ENCODE measurements around the gene USP47.

The USP47 gene

GRCh38 chr11:11942668-11943067 is 100.9 kb downstream of the USP47 start:
- no peak for DNase-seq

DNA sequence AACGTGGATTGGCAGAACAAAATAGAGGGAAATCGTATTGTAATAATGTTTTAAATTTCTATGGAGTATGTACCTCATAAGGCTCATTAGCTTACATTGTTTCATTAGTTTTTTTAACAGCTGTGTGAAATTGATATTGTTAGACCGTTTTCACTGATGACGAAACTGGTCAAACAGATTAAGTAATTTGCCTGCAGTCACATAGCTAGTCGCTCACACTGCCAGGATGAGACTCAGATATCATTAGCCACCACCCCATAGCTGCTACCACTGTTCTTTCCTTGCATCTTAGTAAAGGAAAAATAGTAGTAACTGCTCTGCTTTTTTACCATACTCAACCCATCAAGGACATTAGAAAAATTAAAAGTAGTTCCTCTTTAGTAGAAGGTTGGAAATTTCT is 102.7 kb downstream of the USP47 start:
- no peak for DNase-seq

GRCh38 chr11:11946180-11946579 is 104.4 kb downstream of the USP47 start:
- no peak for DNase-seq

DNA sequence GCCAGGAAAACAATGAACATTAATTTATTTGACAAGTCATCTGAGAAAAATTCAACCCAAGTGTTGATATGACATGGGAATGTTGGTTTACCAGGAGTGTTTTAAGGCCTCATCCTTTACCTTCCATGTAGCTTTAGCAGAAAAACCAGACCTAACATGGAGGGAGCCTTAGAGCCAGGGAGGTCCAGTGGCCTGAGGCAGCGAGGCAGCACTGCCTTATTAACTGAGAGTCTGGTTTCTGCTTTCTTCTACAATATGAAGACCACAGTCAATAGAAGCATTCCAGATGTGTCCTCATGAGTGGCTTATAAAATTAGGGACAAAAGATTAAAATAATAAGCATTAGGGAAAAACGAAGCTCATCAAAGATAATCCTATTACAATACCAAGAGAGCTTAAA is 105.1 kb downstream of the USP47 start:
- DNase-seq, result no peak

DNA sequence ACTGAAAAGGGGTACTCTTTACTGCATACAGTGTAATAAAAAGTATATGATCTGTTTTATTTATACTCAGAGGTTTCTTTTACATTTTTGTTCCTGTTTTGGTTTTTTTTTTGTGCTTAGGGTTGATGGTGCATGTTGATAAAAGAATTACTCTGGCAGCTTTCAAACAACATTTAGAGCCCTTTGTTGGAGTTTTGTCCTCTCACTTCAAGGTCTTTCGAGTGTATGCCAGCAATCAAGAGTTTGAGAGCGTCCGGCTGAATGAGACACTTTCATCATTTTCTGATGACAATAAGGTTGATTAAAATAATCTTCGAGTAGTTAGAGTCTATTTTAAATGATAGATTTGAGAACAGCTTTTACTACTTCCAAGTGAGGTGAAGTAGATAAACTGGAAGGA is 106.1 kb downstream of the USP47 start:
- no peak for DNase-seq

DNA sequence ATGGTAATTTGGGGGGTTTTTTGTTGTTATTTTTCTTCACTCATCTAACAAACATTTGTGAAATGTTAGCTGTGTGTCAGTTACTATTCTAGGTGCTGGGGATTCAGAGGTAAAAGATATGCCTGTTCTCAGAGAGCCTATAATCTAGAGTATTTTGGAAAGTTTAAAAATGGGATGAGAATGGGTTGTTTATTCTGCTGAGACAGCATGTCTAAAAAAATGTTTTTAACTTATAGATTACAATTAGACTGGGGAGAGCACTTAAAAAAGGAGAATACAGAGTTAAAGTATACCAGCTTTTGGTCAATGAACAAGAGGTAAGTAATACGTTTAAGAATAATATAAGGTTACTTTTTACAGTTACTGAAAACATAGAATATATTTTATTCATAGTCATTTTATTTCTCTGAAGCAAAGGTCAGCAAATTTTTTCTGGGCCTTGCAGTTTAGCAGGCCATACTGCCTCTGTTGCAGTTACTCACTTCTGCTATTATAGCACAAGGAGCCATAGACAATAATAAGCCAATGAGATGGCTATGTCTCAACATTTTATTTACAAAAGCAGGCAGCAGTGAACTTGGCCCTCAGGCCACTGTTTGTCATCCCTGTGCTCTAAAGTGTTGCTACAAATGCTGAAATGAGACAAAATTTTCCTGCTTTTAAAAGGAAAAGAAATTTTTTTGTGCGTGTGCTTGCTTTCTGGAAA is 106.6 kb downstream of the USP47 start:
- DNase-seq, result no peak

GRCh38 chr11:11949482-11949881 is 107.7 kb downstream of the USP47 start:
- DNase-seq, result no peak

- no peak for DNase-seq
These were observed 110.3 kb downstream of the USP47 start for GRCh38 chr11:11952036-11952435.

GRCh38 chr11:11956006-11956405 is 114.2 kb downstream of the USP47 start:
- no peak for DNase-seq

GRCh38 chr11:11958403-11959231 is 116.8 kb downstream of the USP47 start:
- no peak for DNase-seq

- DNase-seq, result no peak
These were observed 117.8 kb downstream of the USP47 start for GRCh38 chr11:11959601-11960000.

DNA sequence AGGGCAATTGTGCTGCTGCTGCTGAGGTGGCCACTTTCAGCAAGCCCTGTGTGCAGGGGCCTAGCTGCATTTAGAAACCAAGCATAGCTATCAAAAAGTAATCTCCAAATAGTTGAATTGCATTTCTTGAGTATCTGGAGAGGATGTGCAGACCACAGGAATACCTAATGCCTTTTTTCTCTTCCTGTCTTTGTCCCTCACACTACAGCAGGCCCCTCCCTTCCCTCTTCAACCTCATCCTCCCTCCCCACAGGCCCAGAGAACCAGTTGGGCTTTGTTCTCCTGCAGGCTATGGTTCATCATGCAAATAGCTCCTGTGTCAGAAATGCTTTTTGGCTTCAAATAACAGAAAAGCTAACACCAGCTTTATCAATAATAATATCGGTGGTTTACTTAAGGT is 118.9 kb downstream of the USP47 start:
- DNase-seq, result no peak

- no peak for DNase-seq
These were observed 119.7 kb downstream of the USP47 start for GRCh38 chr11:11961399-11962028.

DNA sequence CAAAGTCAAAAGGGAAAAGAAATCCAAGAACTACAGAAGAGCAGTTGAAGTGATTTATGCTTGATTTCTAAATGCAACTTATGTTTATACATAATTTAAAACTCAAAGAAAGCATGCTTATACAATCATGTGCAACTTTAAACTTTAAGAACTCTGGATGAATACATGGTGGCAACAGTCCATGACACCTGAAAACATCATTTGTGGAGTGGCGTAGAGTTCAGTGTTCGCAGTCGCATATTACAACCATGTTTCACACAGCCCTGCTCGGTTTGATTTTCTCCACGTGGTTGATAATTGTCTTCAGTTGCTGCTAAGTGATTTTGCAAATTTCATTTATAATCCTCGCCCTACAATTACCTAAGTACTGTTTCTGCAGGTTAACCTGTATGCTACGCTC is 121.3 kb downstream of the USP47 start:
- DNase-seq, result no peak

DNA sequence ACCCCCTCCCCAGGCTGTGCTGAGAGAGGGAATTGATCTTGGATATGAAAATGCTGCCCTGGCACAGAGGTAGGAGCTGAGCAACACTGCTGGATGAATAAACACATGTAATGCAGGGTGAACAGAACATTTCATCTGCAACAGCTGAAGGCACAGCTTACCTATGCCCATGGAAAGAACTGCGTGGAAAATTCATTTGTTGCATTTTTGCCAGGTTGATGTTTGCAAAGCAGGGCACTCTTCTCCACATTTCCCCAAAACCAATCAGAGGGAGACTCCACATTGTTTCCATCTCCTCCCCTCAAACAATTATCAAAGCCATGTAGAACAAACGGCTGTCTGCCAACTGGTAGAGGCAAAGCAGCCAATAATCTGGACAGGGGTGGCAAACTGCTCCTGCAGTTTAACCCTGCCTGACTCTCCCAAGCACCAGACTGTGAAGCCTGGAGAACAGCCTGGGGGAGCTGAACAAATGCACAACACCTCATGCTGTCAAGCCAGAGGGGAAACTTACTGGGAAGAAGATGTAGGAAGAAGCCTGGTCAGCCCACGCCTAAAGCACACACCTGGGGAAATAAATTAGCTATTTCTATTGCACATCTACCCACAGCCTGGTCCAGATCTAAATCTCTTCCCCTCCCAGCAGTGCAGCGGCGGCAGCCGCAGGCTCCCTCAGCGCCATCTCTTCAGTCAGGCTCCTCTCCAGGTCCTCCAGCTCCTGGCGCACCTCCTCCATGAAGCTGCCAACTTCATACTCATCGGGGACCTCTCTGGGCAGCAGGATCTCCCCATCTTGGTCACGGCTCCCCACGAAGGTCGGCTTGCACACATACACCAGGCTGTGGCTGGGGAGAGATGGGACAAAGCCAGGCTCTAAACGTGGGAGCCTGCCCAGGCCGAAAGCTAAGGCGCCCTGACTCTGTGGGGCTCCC is 122.3 kb downstream of the USP47 start:
- no peak for DNase-seq

GRCh38 chr11:11964774-11965150 is 123.0 kb downstream of the USP47 start:
- no peak for DNase-seq

DNA sequence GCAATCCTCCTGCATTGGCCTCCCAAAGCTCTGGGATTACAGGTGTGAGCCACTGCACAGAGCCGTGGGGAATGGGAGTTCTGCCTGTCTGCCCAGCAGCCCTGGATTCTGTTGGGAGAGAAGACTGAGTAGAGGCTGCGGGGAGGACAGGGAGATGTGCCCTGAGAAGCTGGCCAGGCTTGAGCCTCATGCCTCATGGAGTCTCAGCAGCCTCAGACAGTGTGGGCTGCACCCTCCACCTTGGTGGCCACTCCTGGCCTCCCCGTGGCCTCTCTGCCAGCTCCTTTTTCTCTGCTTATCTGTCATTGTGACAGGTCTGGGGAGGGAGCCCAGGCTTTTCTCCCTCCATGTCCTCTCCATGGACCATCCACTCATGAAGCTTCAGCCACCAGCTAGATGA is 123.4 kb downstream of the USP47 start:
- DNase-seq, result no peak

DNA sequence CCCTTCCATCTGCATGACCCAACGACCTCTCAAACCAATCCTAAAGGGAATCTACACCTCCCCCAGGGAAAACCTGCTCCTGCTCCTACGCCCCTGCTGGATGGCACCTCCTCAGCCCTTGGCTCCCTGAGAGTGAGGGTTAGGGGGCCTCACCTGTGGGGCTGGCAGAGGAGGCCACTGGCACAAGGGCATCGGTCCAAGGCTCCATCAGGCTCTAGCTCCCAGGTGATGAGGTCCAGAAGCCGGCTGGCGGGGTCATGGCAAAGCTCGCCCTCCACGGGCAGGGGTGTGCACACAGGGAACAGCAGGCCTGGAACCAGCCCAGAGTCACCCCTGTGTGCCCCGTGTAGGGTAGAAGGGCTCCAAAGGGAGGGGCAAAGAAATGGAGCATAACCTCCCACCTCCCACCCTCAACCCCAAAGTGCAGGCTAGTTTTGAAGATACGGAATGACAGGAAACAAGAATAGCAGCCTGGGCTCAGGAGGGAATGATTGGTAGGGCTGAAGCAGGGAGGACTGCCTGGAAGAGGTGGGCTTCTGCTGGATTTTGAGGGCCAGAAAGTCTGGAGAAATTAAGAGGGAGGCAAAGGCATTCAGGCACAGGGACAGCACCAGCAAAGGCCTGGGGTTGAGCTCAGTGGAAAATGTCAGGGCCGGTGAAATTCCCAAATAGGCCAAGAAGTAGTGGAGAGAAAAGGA is 124.0 kb downstream of the USP47 start:
- DNase-seq, result no peak

GRCh38 chr11:11966354-11966741 is 124.6 kb downstream of the USP47 start:
- DNase-seq, result no peak

GRCh38 chr11:11966826-11967668 is 125.3 kb downstream of the USP47 start:
- DNase-seq, result peak; percentile 23 to 50

Data from SHP77 (cell line).